NB4 (cell line): ENCODE measurements around the gene CELF5.

Experiments
- TF ChIP-seq, protein P1 (sequence below): IDR thresholded peaks from one replicate; pipeline ENCODE4 v1.5.1; 2012; ENCODE audit warnings: low read depth, low read length
- TF ChIP-seq, protein P2 (sequence below): IDR thresholded peaks from 2 replicates; pipeline ENCODE4 v1.6.1; 2011; ENCODE audit warnings: low read depth, low read length

DNA sequence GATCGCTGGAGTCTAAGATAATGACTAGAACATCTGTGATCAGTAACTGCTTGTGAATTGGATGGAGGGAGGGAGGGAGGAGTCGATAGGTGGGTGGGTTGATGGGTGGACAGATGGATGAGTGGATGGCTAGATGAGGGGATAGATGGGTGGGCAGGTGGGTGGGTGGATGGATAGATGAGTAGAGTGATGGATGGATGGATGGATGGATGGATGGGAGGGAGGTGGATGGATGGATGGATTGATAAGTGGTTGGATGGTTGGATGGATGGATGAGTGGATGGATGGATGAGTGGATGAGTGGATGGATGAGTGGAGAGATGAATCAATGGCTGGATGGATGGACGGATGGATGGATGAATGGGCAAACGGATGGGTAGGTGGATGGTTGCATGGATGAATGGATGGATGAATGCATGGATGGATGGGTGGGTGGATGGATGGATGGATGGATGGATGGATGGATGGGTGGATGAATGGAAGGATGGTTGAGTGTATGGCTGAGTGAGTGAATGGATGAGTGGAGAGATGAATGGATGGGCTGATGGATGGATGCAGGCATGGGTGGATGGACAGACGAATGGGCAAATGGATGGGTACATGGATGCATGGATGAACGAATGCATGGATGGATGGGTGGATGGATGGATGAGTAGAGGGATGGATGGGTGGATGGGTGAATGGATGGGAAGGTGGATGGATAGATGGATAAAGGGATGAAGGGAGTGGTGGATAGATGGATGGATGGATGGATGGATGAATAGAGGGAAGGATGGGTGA is 97.9 kb downstream of the CELF5 start:
- TF ChIP-seq, protein P1, sequence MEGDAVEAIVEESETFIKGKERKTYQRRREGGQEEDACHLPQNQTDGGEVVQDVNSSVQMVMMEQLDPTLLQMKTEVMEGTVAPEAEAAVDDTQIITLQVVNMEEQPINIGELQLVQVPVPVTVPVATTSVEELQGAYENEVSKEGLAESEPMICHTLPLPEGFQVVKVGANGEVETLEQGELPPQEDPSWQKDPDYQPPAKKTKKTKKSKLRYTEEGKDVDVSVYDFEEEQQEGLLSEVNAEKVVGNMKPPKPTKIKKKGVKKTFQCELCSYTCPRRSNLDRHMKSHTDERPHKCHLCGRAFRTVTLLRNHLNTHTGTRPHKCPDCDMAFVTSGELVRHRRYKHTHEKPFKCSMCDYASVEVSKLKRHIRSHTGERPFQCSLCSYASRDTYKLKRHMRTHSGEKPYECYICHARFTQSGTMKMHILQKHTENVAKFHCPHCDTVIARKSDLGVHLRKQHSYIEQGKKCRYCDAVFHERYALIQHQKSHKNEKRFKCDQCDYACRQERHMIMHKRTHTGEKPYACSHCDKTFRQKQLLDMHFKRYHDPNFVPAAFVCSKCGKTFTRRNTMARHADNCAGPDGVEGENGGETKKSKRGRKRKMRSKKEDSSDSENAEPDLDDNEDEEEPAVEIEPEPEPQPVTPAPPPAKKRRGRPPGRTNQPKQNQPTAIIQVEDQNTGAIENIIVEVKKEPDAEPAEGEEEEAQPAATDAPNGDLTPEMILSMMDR, result no peak
- TF ChIP-seq, protein P2, sequence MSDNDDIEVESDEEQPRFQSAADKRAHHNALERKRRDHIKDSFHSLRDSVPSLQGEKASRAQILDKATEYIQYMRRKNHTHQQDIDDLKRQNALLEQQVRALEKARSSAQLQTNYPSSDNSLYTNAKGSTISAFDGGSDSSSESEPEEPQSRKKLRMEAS, result no peak
